GM20431 (cell line): ENCODE results near the gene UPK1A.
"Not testable (repeated sequence)": the region's sequence is repeated elsewhere in the genome, so short reads cannot be mapped to it uniquely, and the experiment has no call there.

Experiments
- in situ Hi-C: fragments of 300-500 bp; cut with MseI, MboI; formaldehyde crosslinking; loops from one replicate; pipeline ENCODE4 v1.15.0; 2020; ENCODE audit warnings: low sequenced_read_pairs; ENCODE audit not compliant: unreplicated experiment

Gene UPK1A

GRCh38 chr19:35644206-35644986, 21.9 kb upstream of the UPK1A start:
- in situ Hi-C loops = no loop called here

GRCh38 chr19:35644987-35645679, 21.2 kb upstream of the UPK1A start:
- in situ Hi-C loops = no loop called here

- in situ Hi-C loops = no loop called here
These were observed 20.4 kb upstream of the UPK1A start for GRCh38 chr19:35645680-35646511.

- in situ Hi-C loops = no loop called here
These were observed 18.0 kb upstream of the UPK1A start, which contains the start of gene COX6B1 for GRCh38 chr19:35648017-35648961. TSS of gene COX6B1 (plus strand) at chr19:35648323. CDS start at chr19:35651244, 2,921 bp downstream.

GRCh38 chr19:35650581-35650980, 15.7 kb upstream of the UPK1A start:
- in situ Hi-C loops = no loop called here

GRCh38 chr19:35654828-35655227, 11.5 kb upstream of the UPK1A start:
- in situ Hi-C loops = not testable (repeated sequence)

- in situ Hi-C loops = no loop called here
These were observed 10.7 kb upstream of the UPK1A start for GRCh38 chr19:35655600-35655999.

GRCh38 chr19:35656700-35657099, 9.6 kb upstream of the UPK1A start:
- in situ Hi-C loops = no loop called here

GRCh38 chr19:35657904-35658700, 8.2 kb upstream of the UPK1A start:
- in situ Hi-C loops = no loop called here

- in situ Hi-C loops = no loop called here
These were observed 4.3 kb upstream of the UPK1A start for GRCh38 chr19:35661995-35662340.

GRCh38 chr19:35663981-35664380, 2.3 kb upstream of the UPK1A start:
- in situ Hi-C loops = no loop called here

- in situ Hi-C loops = no loop called here
These were observed 1.2 kb upstream of the UPK1A start for GRCh38 chr19:35665157-35665556.

- in situ Hi-C loops = no loop called here
These were observed 713 bp upstream of the UPK1A start for GRCh38 chr19:35665604-35666003.

GRCh38 chr19:35669566-35669965, 3.2 kb downstream of the UPK1A start:
- in situ Hi-C loops = no loop called here

- in situ Hi-C loops = no loop called here
These were observed 3.7 kb downstream of the UPK1A start for GRCh38 chr19:35669974-35670373.

- in situ Hi-C loops = no loop called here
These were observed 4.4 kb downstream of the UPK1A start for GRCh38 chr19:35670686-35671085.

- in situ Hi-C loops = no loop called here
These were observed 5.5 kb downstream of the UPK1A start for GRCh38 chr19:35671818-35672217.

GRCh38 chr19:35673121-35673804, 6.9 kb downstream of the UPK1A start:
- in situ Hi-C loops = no loop called here
